HepG2 (cell line): ENCODE results near the gene BAZ1A. TPM values are rescaled to one million over a fixed set of nuclear protein-coding genes. Genes with fewer than 3 reads are reported as not detected.

Experiments
- ATF2 ChIP-seq: sonication (generic); formaldehyde crosslinking; IDR thresholded peaks from 2 replicates; pipeline ENCODE4 v1.4.0; 2020; ENCODE audit warnings: missing genetic modification reagents
- BRCA1 ChIP-seq: sonication (generic); formaldehyde crosslinking; IDR thresholded peaks from 2 replicates; pipeline ENCODE4 v1.4.0; 2020; ENCODE audit warnings: missing genetic modification reagents
- EHMT2 ChIP-seq: fragments of 200-600 bp; sonication (generic); IDR thresholded peaks from 2 replicates; pipeline ENCODE4 v1.7.0; 2017; ENCODE audit warnings: antibody characterized with exemption, low read depth, low read length, borderline replicate concordance
- HOMEZ ChIP-seq: IDR thresholded peaks from 2 replicates; pipeline ENCODE4 v1.6.1; 2016; ENCODE audit warnings: low read depth
- HOXA7 ChIP-seq: sonication (generic); formaldehyde crosslinking; IDR thresholded peaks from 2 replicates; pipeline ENCODE4 v1.8.1; 2022; ENCODE audit warnings: mild to moderate bottlenecking, missing genetic modification reagents, moderate library complexity
- KLF6 ChIP-seq: IDR thresholded peaks from 2 replicates; pipeline ENCODE4 v1.8.0; 2016; ENCODE audit warnings: missing biosample characterization, missing genetic modification reagents
- KMT2B ChIP-seq: IDR thresholded peaks from 2 replicates; pipeline ENCODE4 v1.6.1; 2016; ENCODE audit warnings: missing genetic modification reagents, missing compliant biosample characterization
- MAZ ChIP-seq, 2 experiments: sonication (generic) in 1 of 2; formaldehyde crosslinking in 1 of 2; IDR thresholded peaks; 2 replicates each; pipeline versions ENCODE4 v1.5.0 to v1.6.1; 2012 to 2020; ENCODE audit warnings: low read depth in 2 of 2, mild to moderate bottlenecking in 2 of 2, borderline replicate concordance in 1 of 2, improper control_type of control experiment in 1 of 2, low read length in 1 of 2, missing genetic modification reagents in 1 of 2, moderate library complexity in 1 of 2
- NFYC ChIP-seq: IDR thresholded peaks from 2 replicates; pipeline ENCODE4 v1.6.1; 2016; ENCODE audit warnings: missing genetic modification reagents, missing compliant biosample characterization
- NR2C2 ChIP-seq: sonication (generic); formaldehyde crosslinking; IDR thresholded peaks from 2 replicates; pipeline ENCODE4 v1.4.0; 2020; ENCODE audit warnings: missing genetic modification reagents, mild to moderate bottlenecking, moderate library complexity, borderline replicate concordance
- RNF2 ChIP-seq: fragments of 450-650 bp; conservative IDR thresholded peaks from 2 replicates; pipeline ENCODE4 v1.6.1; 2016; ENCODE audit warnings: low read depth
- STAG1 ChIP-seq: sonication (generic); formaldehyde crosslinking; IDR thresholded peaks from 2 replicates; pipeline ENCODE4 v1.4.0; 2020; ENCODE audit warnings: missing genetic modification reagents
- SUZ12 ChIP-seq: fragments of 150-350 bp; IDR thresholded peaks from 2 replicates; pipeline ENCODE4 v1.6.1; 2014; ENCODE audit warnings: low read depth, low read length
- U2AF2 ChIP-seq: fragments of 200-400 bp; formaldehyde crosslinking; IDR thresholded peaks from 2 replicates; pipeline ENCODE4 v1.6.1; 2017; ENCODE audit warnings: low read depth, mild to moderate bottlenecking, low read length
- ZBTB10 ChIP-seq: sonication (generic); formaldehyde crosslinking; IDR thresholded peaks from 2 replicates; pipeline ENCODE4 v1.4.0; 2020; ENCODE audit warnings: missing genetic modification reagents, borderline replicate concordance
- ZBTB4 ChIP-seq: sonication (generic); formaldehyde crosslinking; IDR thresholded peaks from 2 replicates; pipeline ENCODE4 v1.4.0; 2020; ENCODE audit warnings: missing genetic modification reagents, mild to moderate bottlenecking, borderline replicate concordance
- ZMYM3 ChIP-seq: sonication (generic); formaldehyde crosslinking; IDR thresholded peaks from 2 replicates; pipeline ENCODE4 v1.5.1; 2020; ENCODE audit warnings: mild to moderate bottlenecking, missing genetic modification reagents
- ZNF12 ChIP-seq: sonication (generic); formaldehyde crosslinking; IDR thresholded peaks from 2 replicates; pipeline ENCODE4 v1.5.0; 2020; ENCODE audit warnings: missing genetic modification reagents
- ZNF430 ChIP-seq: sonication (generic); formaldehyde crosslinking; IDR thresholded peaks from 2 replicates; pipeline ENCODE4 v1.9.0; 2021; ENCODE audit warnings: mild to moderate bottlenecking, missing genetic modification reagents
- ZNF761 ChIP-seq: sonication (generic); formaldehyde crosslinking; conservative IDR thresholded peaks from 2 replicates; pipeline ENCODE4 v1.4.0; 2020; ENCODE audit warnings: mild to moderate bottlenecking, missing genetic modification reagents
- polyA plus RNA-seq, 8 experiments: library from polyadenylated mRNA; depleted of rRNA in 3 of 8; stranded (reverse) in 7 of 8; unstranded in 1 of 8; fragments of >200 nt; fragmentation: Illumina TruSeq in 4 of 8; extraction: Trizol in 4 of 8; gene quantifications; 2 replicates each; pipeline versions ENCODE4 v1.2.1 to v1.2.3, GENCODE V29; 2011 to 2016; ENCODE audit warnings: low read depth in 4 of 8, missing spikeins in 1 of 8, mixed read lengths in 1 of 8; ENCODE audit not compliant: insufficient read depth in 1 of 8
- total RNA-seq, 5 experiments: library from RNA; depleted of rRNA; stranded (reverse); fragments of >200 nt; fragmentation: Illumina TruSeq; extraction: Trizol; gene quantifications; 2 replicates each; pipeline ENCODE4 v1.2.3, GENCODE V29; 2016; ENCODE audit warnings: low read depth in 1 of 5

Gene BAZ1A
- total and polyA plus RNA-seq, 2 of the 13 experiments (the other 11 are each of a cell fraction or from before 2014, with no cell fraction given): 20.9 to 56.8 TPM

GRCh38 chr14:34714320-34715126 lies 160.6 kb downstream of the BAZ1A start, which contains the start of gene CFL2 (continued):
- peak; percentile 97 for TF ChIP-seq ZNF761 (CRISPR knock-in tag)
- TF ChIP-seq KLF6 (CRISPR knock-in tag): peak; percentile 92
- TF ChIP-seq KMT2B (CRISPR knock-in tag): peak; percentile 95
- TF ChIP-seq ZMYM3 (CRISPR knock-in tag): peak; percentile 50
- TF ChIP-seq EHMT2: no peak
- peak; percentile 90 for TF ChIP-seq MAZ (IDR thresholded peaks at IDR 0.05; ENCODE audit: borderline replicate concordance, low read depth, low read length)
- peak; percentile 100 for TF ChIP-seq MAZ (CRISPR knock-in tag; IDR thresholded peaks at IDR 0.05; ENCODE audit: low read depth)
- no peak for TF ChIP-seq BRCA1
- TF ChIP-seq HOMEZ (CRISPR knock-in tag): peak; percentile 68
- TF ChIP-seq ZBTB4: peak; percentile 78; the same call in 1 of the 2 replicates
- TF ChIP-seq RNF2: peak; percentile 73; the same call in 1 of the 2 replicates
- TF ChIP-seq ZNF430: peak; percentile 84
- TF ChIP-seq NFYC (CRISPR knock-in tag): peak; percentile 13; the same call in 1 of the 2 replicates
- peak; percentile 58; the same call in 1 of the 2 replicates for TF ChIP-seq NR2C2 (CRISPR knock-in tag)
- TF ChIP-seq ZBTB10 (CRISPR knock-in tag): 0 out of 2 replicates have a peak, but pooled peaks have one; percentile 10
- no peak for TF ChIP-seq SUZ12
- peak; percentile 13; the same call in 1 of the 2 replicates for TF ChIP-seq ATF2 (CRISPR knock-in tag)
- peak; percentile 72 for TF ChIP-seq ZNF12 (CRISPR knock-in tag)
- TF ChIP-seq HOXA7 (CRISPR knock-in tag): no peak
- peak; percentile 6 for TF ChIP-seq STAG1
- no peak for TF ChIP-seq U2AF2
